GM10248 (cell line): ENCODE data around the gene SLC24A4.

Source experiments
- CTCF ChIA-PET: fragments of 300-600 bp; sonication (Branson Sonifier 250); formaldehyde crosslinking; extraction: SDS; loops from one replicate; lab custom pipeline; 2021; ENCODE audit warnings: antibody characterized with exemption; lab: Yijun Ruan, JAX
- POLR2A ChIA-PET: fragments of 350-650 bp; sonication (Branson Sonifier 250); formaldehyde crosslinking; extraction: SDS; loops from one replicate; lab custom pipeline; 2020; ENCODE audit warnings: antibody characterized with exemption; lab: Yijun Ruan, JAX
- DNase-seq: peaks from one replicate; pipeline ENCODE4 v3.0.0; 2012; ENCODE audit errors: extremely low spot score
- CTCF ChIP-seq: IDR thresholded peaks from 2 replicates; pipeline ENCODE4 v1.5.1; 2012; ENCODE audit warnings: mild to moderate bottlenecking, low read depth; ENCODE audit errors: extremely low read depth, missing control alignments, control extremely low read depth

The SLC24A4 gene

GRCh38 chr14:92384461-92385133 is 61.6 kb downstream of the SLC24A4 start:
- POLR2A ChIA-PET, result no interaction called here
- CTCF ChIA-PET, result interaction anchor here (1.3 kb wide), 1 partner anchor 33 kb away, joined by 3 read pairs; no protein-coding TSS in a partner anchor

GRCh38 chr14:92385561-92385960 is 62.6 kb downstream of the SLC24A4 start:
- ChIA-PET POLR2A (no interaction called here), CTCF (interaction anchor here (1.3 kb wide), 1 partner anchor 34 kb away, joined by 3 read pairs; no protein-coding TSS in a partner anchor)
- DNase-seq, result no peak
- no peak for TF ChIP-seq CTCF

More at GRCh38 chr14:92384461-92385133, 61.6 kb downstream of the SLC24A4 start:
- no peak for DNase-seq
- TF ChIP-seq CTCF, result no peak

- POLR2A ChIA-PET, result no interaction called here
- TF ChIP-seq CTCF, result no peak
- no peak for DNase-seq
- CTCF ChIA-PET, result no interaction called here
These were observed 63.2 kb downstream of the SLC24A4 start for GRCh38 chr14:92386165-92386564.

- DNase-seq, result no peak
- TF ChIP-seq CTCF, result no peak
- ChIA-PET CTCF (no interaction called here), POLR2A (no interaction called here)
These were observed 63.7 kb downstream of the SLC24A4 start for GRCh38 chr14:92386637-92387036.

GRCh38 chr14:92387578-92387977 is 64.6 kb downstream of the SLC24A4 start:
- POLR2A ChIA-PET, result no interaction called here

GRCh38 chr14:92389598-92390158 is 66.7 kb downstream of the SLC24A4 start:
- ChIA-PET CTCF (no interaction called here), POLR2A (no interaction called here)
- no peak for DNase-seq
- TF ChIP-seq CTCF, result no peak

More at GRCh38 chr14:92387578-92387977, 64.6 kb downstream of the SLC24A4 start:
- CTCF ChIA-PET, result no interaction called here
- TF ChIP-seq CTCF, result no peak
- DNase-seq, result no peak
